ENCODE measurements around the gene SPON1. TPM values are rescaled to one million over a fixed set of nuclear protein-coding genes. Genes with fewer than 3 reads are reported as not detected.
A peak's percentile ranks its signal among the peaks of the same experiment; 100 is the strongest.

Gene SPON1
- total and polyA plus RNA-seq, 10 of the 15 experiments (the other 5 are each of a cell fraction or from before 2014, with no cell fraction given): 0.13 to 1.1 (median 0.18) TPM; not detected in 5

DNA sequence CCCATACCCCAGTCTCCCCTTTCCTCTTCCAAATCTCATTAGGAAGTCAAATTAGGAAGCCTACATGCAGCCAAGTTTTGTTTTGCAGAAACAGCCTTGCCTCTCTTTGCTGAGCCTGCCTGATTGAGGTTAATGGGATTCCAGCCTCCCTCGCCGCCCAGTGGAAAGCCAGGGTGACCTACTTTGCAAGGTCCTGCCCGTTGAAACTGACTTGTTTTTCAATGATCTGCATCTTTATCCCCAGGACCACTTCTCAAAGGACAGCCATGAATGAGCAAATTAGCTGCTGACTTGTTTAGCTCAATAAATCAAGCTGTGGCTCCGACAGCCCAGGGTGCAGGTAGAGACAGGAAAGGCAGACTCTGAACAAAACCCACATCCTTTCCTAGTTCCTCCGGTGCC lies 286.1 kb downstream of the SPON1 start:
- ChIA-PET POLR2A (no interaction called here), SMC1A (ENCODE audit: uncharacterized antibody, unreplicated experiment) (interaction anchor here (1.2 kb wide), 1 partner anchor 11 kb away, joined by 3 read pairs; no protein-coding TSS in a partner anchor), RAD21 (ENCODE audit: unreplicated experiment) (interaction anchor here (1.8 kb wide), 1 partner anchor 292 kb away, joined by 7 read pairs; no protein-coding TSS in a partner anchor), CTCF (interaction anchor here (0.8 to 2.0 kb wide), 6 partner anchors 14 to 479 kb away, joined by 3 to 7 read pairs (median 3); no protein-coding TSS in a partner anchor)
- in situ Hi-C loops (cut with MboI): loop anchor here (5.0 kb wide), 2 partner anchors 291 to 476 kb away; no protein-coding TSS in a partner anchor
- ATAC-seq (peak; percentile 21; the same call in 2 of the 3 replicates), FAIRE-seq (no peak), DNase-seq (ENCODE audit: low read depth, low spot score) (no peak)
- Histone ChIP-seq H4K20me1 (ENCODE audit: control insufficient read depth, insufficient read depth) (no peaks in the 10 kb centered on the region), H3K36me3 (ENCODE audit: control insufficient read depth in 2 of 2, insufficient read depth in 2 of 2, low read length in 1 of 2) (no peaks in the 10 kb centered on the region), H2AFZ (ENCODE audit: control insufficient read depth, low read depth, low read length) (no peak overlapping the region), H3K27ac (ENCODE audit: control insufficient read depth, insufficient read depth) (no peak overlapping the region), H3K4me1 (ENCODE audit: control insufficient read depth, insufficient read depth, low read length) (no peaks in the 10 kb centered on the region; the same call in 1 of the 2 replicates), H3K4me3 (no peak overlapping the region), H3K9me3 (replicated peaks; ENCODE audit: control insufficient read depth, insufficient read depth, low read length) (no peaks in the 10 kb centered on the region), H3K4me2 (ENCODE audit: control insufficient read depth, insufficient read depth) (no peak overlapping the region), H3K9ac (ENCODE audit: control insufficient read depth, insufficient read depth, low read length) (no peak overlapping the region), H3K27me3 (replicated peaks in 1 of 2; ENCODE audit: control insufficient read depth in 2 of 2, insufficient read depth in 2 of 2, low read length in 1 of 2) (no peaks in the 10 kb centered on the region; a peak in 1 of 4 replicates), H3K79me2 (ENCODE audit: control insufficient read depth, insufficient read depth, low read length) (no peaks in the 10 kb centered on the region)
- BruUV-seq (replicated peaks): no TSS peak
- TF ChIP-seq MTA3 (IDR thresholded peaks at IDR 0.05; ENCODE audit: borderline replicate concordance, low read length) (no peak), TBL1XR1 (IDR thresholded peaks at IDR 0.05; ENCODE audit: low read depth, low read length) (no peak), PAX8 (IDR thresholded peaks at IDR 0.05) (no peak), CBX5 (IDR thresholded peaks at IDR 0.05; ENCODE audit: low read depth) (no peak), SIX5 (IDR thresholded peaks at IDR 0.05; ENCODE audit: low read depth, low read length, severe bottlenecking) (no peak), TAF1 (IDR thresholded peaks at IDR 0.05; ENCODE audit: borderline replicate concordance, low read depth, low read length) (no peak), JUNB (IDR thresholded peaks at IDR 0.05) (no peak), WRNIP1 (IDR thresholded peaks at IDR 0.05; ENCODE audit: borderline replicate concordance, low read depth, low read length) (no peak)
- TF ChIP-seq, protein P1, sequence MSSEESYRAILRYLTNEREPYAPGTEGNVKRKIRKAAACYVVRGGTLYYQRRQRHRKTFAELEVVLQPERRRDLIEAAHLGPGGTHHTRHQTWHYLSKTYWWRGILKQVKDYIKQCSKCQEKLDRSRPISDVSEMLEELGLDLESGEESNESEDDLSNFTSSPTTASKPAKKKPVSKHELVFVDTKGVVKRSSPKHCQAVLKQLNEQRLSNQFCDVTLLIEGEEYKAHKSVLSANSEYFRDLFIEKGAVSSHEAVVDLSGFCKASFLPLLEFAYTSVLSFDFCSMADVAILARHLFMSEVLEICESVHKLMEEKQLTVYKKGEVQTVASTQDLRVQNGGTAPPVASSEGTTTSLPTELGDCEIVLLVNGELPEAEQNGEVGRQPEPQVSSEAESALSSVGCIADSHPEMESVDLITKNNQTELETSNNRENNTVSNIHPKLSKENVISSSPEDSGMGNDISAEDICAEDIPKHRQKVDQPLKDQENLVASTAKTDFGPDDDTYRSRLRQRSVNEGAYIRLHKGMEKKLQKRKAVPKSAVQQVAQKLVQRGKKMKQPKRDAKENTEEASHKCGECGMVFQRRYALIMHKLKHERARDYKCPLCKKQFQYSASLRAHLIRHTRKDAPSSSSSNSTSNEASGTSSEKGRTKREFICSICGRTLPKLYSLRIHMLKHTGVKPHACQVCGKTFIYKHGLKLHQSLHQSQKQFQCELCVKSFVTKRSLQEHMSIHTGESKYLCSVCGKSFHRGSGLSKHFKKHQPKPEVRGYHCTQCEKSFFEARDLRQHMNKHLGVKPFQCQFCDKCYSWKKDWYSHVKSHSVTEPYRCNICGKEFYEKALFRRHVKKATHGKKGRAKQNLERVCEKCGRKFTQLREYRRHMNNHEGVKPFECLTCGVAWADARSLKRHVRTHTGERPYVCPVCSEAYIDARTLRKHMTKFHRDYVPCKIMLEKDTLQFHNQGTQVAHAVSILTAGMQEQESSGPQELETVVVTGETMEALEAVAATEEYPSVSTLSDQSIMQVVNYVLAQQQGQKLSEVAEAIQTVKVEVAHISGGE (CRISPR knock-in tag; IDR thresholded peaks at IDR 0.05): no peak
- intact Hi-C loops (cut with micrococcal nuclease; ENCODE audit: unreplicated experiment): loop anchor here (10.0 kb wide), 1 partner anchor 764 kb away; no protein-coding TSS in a partner anchor
- WGBS (ENCODE audit: insufficient coverage, insufficient replicate concordance, low lambda C conversion rate, missing lambda C conversion rate): 20% methylated on average over 5 of the region's 5 CpGs
